Tibial nerve (tissue), 4 donors: ENCODE results near the gene WNT4. TPM values are rescaled to one million over a fixed set of nuclear protein-coding genes. Genes with fewer than 3 reads are reported as not detected.
"Not testable (repeated sequence)": the region's sequence is repeated elsewhere in the genome, so short reads cannot be mapped to it uniquely, and the experiment has no call there.

Experiments
- DNase-seq, 2 donors: peaks; one replicate each; pipeline ENCODE4 v3.0.0-alpha.2; 2019; ENCODE audit warnings: low spot score in 2 of 2
- H3K27ac ChIP-seq, 4 donors: fragments of 200-600 bp; sonication (generic) in 3 of 4; one replicate each; pipeline ENCODE4 v1.5.1; 2017 to 2019; ENCODE audit warnings: mild to moderate bottlenecking in 1 of 4
- H3K27me3 ChIP-seq, 2 donors: fragments of 200-600 bp; sonication (generic) in 1 of 2; one replicate each; pipeline versions ENCODE4 v1.5.1 to v1.6.0; 2017 to 2019
- H3K36me3 ChIP-seq, 3 donors: fragments of 200-600 bp; sonication (generic); one replicate each; pipeline ENCODE4 v1.5.1; 2018 to 2019
- H3K4me1 ChIP-seq, 4 donors: fragments of 200-600 bp; sonication (generic) in 3 of 4; one replicate each; pipeline ENCODE4 v1.5.1; 2017 to 2019
- H3K4me3 ChIP-seq, 4 donors: fragments of 200-600 bp; sonication (generic) in 3 of 4; one replicate each; pipeline ENCODE4 v1.5.1; 2017 to 2019; ENCODE audit warnings: mild to moderate bottlenecking in 1 of 4, moderate library complexity in 1 of 4
- H3K9me3 ChIP-seq, 4 donors: fragments of 200-600 bp; sonication (generic) in 3 of 4; one replicate each; pipeline ENCODE4 v1.5.1; 2017 to 2019
- CTCF ChIP-seq, 5 experiments: fragments of 200-600 bp in 3 of 5; fragments of 450-650 bp in 2 of 5; sonication (generic) in 3 of 5; IDR thresholded peaks; one replicate each; pipeline ENCODE4 v1.5.1; 2016 to 2019; ENCODE audit warnings: antibody characterized with exemption in 5 of 5, mild to moderate bottlenecking in 3 of 5, moderate library complexity in 2 of 5
- EP300 ChIP-seq, 2 donors: sonication (generic); formaldehyde crosslinking; IDR thresholded peaks; one replicate each; pipeline ENCODE4 v1.6.1; 2017; ENCODE audit warnings: antibody characterized with exemption in 2 of 2, mild to moderate bottlenecking in 1 of 2
- POLR2A ChIP-seq, 2 donors: fragments of 450-650 bp; IDR thresholded peaks; one replicate each; pipeline ENCODE4 v1.6.1; 2017; ENCODE audit warnings: antibody characterized with exemption in 2 of 2, mild to moderate bottlenecking in 2 of 2, moderate library complexity in 2 of 2
- WGBS, 2 donors: methylation state at CpG; one replicate each; pipeline ENCODE4 v1.1.5; 2018; 5-methylcytosine and 5-hydroxymethylcytosine counted together
- total RNA-seq, 4 donors: library from RNA; depleted of rRNA; stranded (reverse); fragments of >200 nt; gene quantifications; one replicate each; pipeline ENCODE4 v1.1.0, GENCODE V29; 2016

WNT4 gene
- total RNA-seq, 4 donors from 2014 or later: under 0.01 to 0.63 (median 0.20) TPM; not detected in 1

- H3K4me3 ChIP-seq: no peak overlapping the region
- no peak for DNase-seq
- 81 to 83% methylated on average over 3 of the region's 3 CpGs for WGBS, 2 donors
- no peaks in the 10 kb centered on the region for H3K9me3 ChIP-seq
- H3K36me3 ChIP-seq: peaks cover 0 to 64% (median 11%) of the 10 kb centered on the region in 3 donors
- no peaks in the 10 kb centered on the region for H3K27me3 ChIP-seq
- H3K4me1 ChIP-seq: peaks cover 0 to 36% (median 12%) of the 10 kb centered on the region in 4 donors
- no peak overlapping the region for H3K27ac ChIP-seq
- no peak for TF ChIP-seq CTCF (IDR thresholded peaks at IDR 0.05)
Observed at GRCh38 chr1:22096463-22096862, 46.4 kb downstream of the WNT4 start.

GRCh38 chr1:22096036-22096435, 46.9 kb downstream of the WNT4 start:
- Histone ChIP-seq H3K36me3 (peaks cover 0 to 64% (median 11%) of the 10 kb centered on the region in 3 donors), H3K27ac (no peak overlapping the region), H3K4me1 (peaks cover 0 to 36% (median 15%) of the 10 kb centered on the region in 4 donors), H3K9me3 (no peaks in the 10 kb centered on the region), H3K4me3 (no peak overlapping the region), H3K27me3 (no peaks in the 10 kb centered on the region)
- no peak for DNase-seq
- no peak for TF ChIP-seq EP300 (IDR thresholded peaks at IDR 0.05)
- 83 to 87% methylated on average over 5 of the region's 5 CpGs for WGBS, 2 donors

- DNase-seq: no peak
- Histone ChIP-seq H3K4me1 (peaks cover 0 to 43% (median 33%) of the 10 kb centered on the region in 4 donors), H3K36me3 (peaks cover 0 to 52% (median 6%) of the 10 kb centered on the region in 3 donors), H3K27ac (no peak overlapping the region), H3K27me3 (no peaks in the 10 kb centered on the region), H3K4me3 (no peak overlapping the region), H3K9me3 (no peaks in the 10 kb centered on the region)
- 89 to 97% methylated on average over 1 of the region's 1 CpG for whole genome bisulfite sequencing, 2 donors
- TF ChIP-seq EP300 (IDR thresholded peaks at IDR 0.05) (no peak), POLR2A (IDR thresholded peaks at IDR 0.05) (no peak), CTCF (IDR thresholded peaks at IDR 0.05) (no peak)
Observed at GRCh38 chr1:22093513-22093912, 49.4 kb downstream of the WNT4 start.

- H3K27ac ChIP-seq, H3K9me3 ChIP-seq, H3K27me3 ChIP-seq, H3K4me3 ChIP-seq, DNase-seq: not testable (repeated sequence)
- Histone ChIP-seq H3K4me1 (peaks cover 0 to 56% (median 37%) of the 10 kb centered on the region in 4 donors), H3K36me3 (peaks cover 0 to 41% (median 6%) of the 10 kb centered on the region in 3 donors)
- 45 to 54% methylated on average over 3 of the region's 3 CpGs for WGBS, 2 donors
Observed at GRCh38 chr1:22092026-22092768, 50.7 kb downstream of the WNT4 start.

GRCh38 chr1:22090867-22091266, 52.0 kb downstream of the WNT4 start:
- Histone ChIP-seq H3K4me3 (no peak overlapping the region), H3K36me3 (peaks cover 0 to 41% (median 7%) of the 10 kb centered on the region in 3 donors), H3K4me1 (peaks cover 0 to 68% (median 37%) of the 10 kb centered on the region in 4 donors), H3K27me3 (no peaks in the 10 kb centered on the region), H3K27ac (peak overlapping the region in 1 of 4 donors; percentile 37), H3K9me3 (no peaks in the 10 kb centered on the region)
- 34 to 45% methylated on average over 3 of the region's 3 CpGs for WGBS, 2 donors
- TF ChIP-seq EP300 (IDR thresholded peaks at IDR 0.05) (no peak), CTCF (IDR thresholded peaks at IDR 0.05) (no peak), POLR2A (IDR thresholded peaks at IDR 0.05) (no peak)
- DNase-seq: no peak

- TF ChIP-seq POLR2A (IDR thresholded peaks at IDR 0.05): no peak
- no peak for TF ChIP-seq CTCF (IDR thresholded peaks at IDR 0.05)
- no peak for TF ChIP-seq EP300 (IDR thresholded peaks at IDR 0.05)
- H3K27me3 ChIP-seq: no peaks in the 10 kb centered on the region
- H3K27ac ChIP-seq: peak overlapping the region in 1 of 4 donors; percentile 38
- DNase-seq: no peak
- H3K4me3 ChIP-seq: no peak overlapping the region
- H3K9me3 ChIP-seq: no peaks in the 10 kb centered on the region
- H3K36me3 ChIP-seq: peaks cover 0 to 41% (median 7%) of the 10 kb centered on the region in 3 donors
- 15 to 17% methylated on average over 6 of the region's 6 CpGs for WGBS, 2 donors
- H3K4me1 ChIP-seq: peaks cover 0 to 70% (median 37%) of the 10 kb centered on the region in 4 donors
Observed at GRCh38 chr1:22089787-22090186, 53.1 kb downstream of the WNT4 start.
